Measurements from ENCODE around the gene GRK6. TPM values are rescaled to one million over a fixed set of nuclear protein-coding genes. Genes with fewer than 3 reads are reported as not detected.

Gene GRK6
- total and polyA plus RNA-seq, 2 of the 4 experiments (the other 2 are of a cell fraction), result 25.3 to 30.1 TPM

GRCh38 chr5:177414481-177414880 lies 12.0 kb upstream of the GRK6 start:
- no peaks in the 10 kb centered on the region for H3K36me3 ChIP-seq (ENCODE audit: control insufficient read depth, insufficient read depth, low read length)
- H3K23ac ChIP-seq (ENCODE audit: low read depth, low read length), result no peak overlapping the region
- H2BK20ac ChIP-seq (ENCODE audit: low read depth, low read length), result no peak overlapping the region
- no peak overlapping the region for H3K4me3 ChIP-seq (ENCODE audit: insufficient read depth, low read depth, low read length)
- peaks cover 9% of the 10 kb centered on the region for H3K27me3 ChIP-seq (ENCODE audit: control insufficient read depth, insufficient read depth, low read length)
- POLR2A ChIA-PET (ENCODE audit: unreplicated experiment), result no interaction called here
- BruUV-seq (replicated peaks), result no TSS peak
- H3K4me2 ChIP-seq (ENCODE audit: low read depth, low read length), result no peak overlapping the region
- CTCF ChIA-PET, result interaction anchor here (2.8 kb wide), 1 partner anchor 11 kb away, joined by 15 read pairs; no protein-coding TSS in a partner anchor
- in situ Hi-C loops (cut with MboI; ENCODE audit: low sequenced_read_pairs) (no loop called here), dilution Hi-C loops (cut with HindIII; ENCODE audit: low sequenced_read_pairs, unreplicated experiment) (no loop called here), intact Hi-C loops (cut with micrococcal nuclease) (no loop called here)
- H3K4ac ChIP-seq (ENCODE audit: low read depth, low read length), result no peak overlapping the region
- H2AK5ac ChIP-seq (ENCODE audit: low read depth, low read length), result no peak overlapping the region
- no peak overlapping the region for H3K27ac ChIP-seq (ENCODE audit: insufficient read depth, low read length)
- no peak overlapping the region for H4K5ac ChIP-seq (ENCODE audit: low read depth, low read length)
- no peak overlapping the region for H3K14ac ChIP-seq (replicated peaks; ENCODE audit: low read depth, low read length)
- no peaks in the 10 kb centered on the region for H3K4me1 ChIP-seq (ENCODE audit: control insufficient read depth, insufficient read depth, low read length)
- H2BK120ac ChIP-seq (ENCODE audit: low read depth, low read length), result no peak overlapping the region
- no peak overlapping the region for H3K56ac ChIP-seq (ENCODE audit: extremely low read depth, insufficient read depth, low read length)
- H2BK5ac ChIP-seq (ENCODE audit: low read depth, low read length, poor library complexity, severe bottlenecking), result no peak overlapping the region
- no peaks in the 10 kb centered on the region for H3K9me1 ChIP-seq (ENCODE audit: insufficient read depth, low read length)
- H2BK15ac ChIP-seq (ENCODE audit: low read depth, low read length), result no peak overlapping the region
- ATAC-seq (ENCODE audit: low read depth) (no peak), DNase-seq (no peak)
- H3K9ac ChIP-seq (ENCODE audit: low read depth, low read length), result no peak overlapping the region
- no peak overlapping the region for H2AFZ ChIP-seq (replicated peaks; ENCODE audit: low read length, poor library complexity)
- no peak overlapping the region for H2AK9ac ChIP-seq (replicated peaks; ENCODE audit: low read depth, low read length, poor library complexity)
- TF ChIP-seq CTCF (conservative IDR thresholded peaks at IDR 0.05; ENCODE audit: low read depth, low read length) (no peak), RAD21 (IDR thresholded peaks at IDR 0.05; ENCODE audit: low read length) (no peak), USF2 (IDR thresholded peaks at IDR 0.05; ENCODE audit: low read depth, low read length) (no peak), CHD1 (IDR thresholded peaks at IDR 0.05; ENCODE audit: low read depth, low read length) (no peak), ELK1 (IDR thresholded peaks at IDR 0.05; ENCODE audit: borderline replicate concordance, low read depth, low read length) (no peak), NFE2L2 (IDR thresholded peaks at IDR 0.05; ENCODE audit: low read depth, low read length) (no peak), RFX5 (IDR thresholded peaks at IDR 0.05; ENCODE audit: low read depth, low read length) (no peak), BHLHE40 (IDR thresholded peaks at IDR 0.05; ENCODE audit: low read depth, low read length) (no peak), MXI1 (IDR thresholded peaks at IDR 0.05; ENCODE audit: borderline replicate concordance, low read depth, low read length) (no peak), POLR2A (IDR thresholded peaks at IDR 0.05; ENCODE audit: low read depth, low read length) (no peak)
- no peaks in the 10 kb centered on the region for H4K20me1 ChIP-seq (ENCODE audit: insufficient read depth, low read length)
- H3K9me3 ChIP-seq (ENCODE audit: control insufficient read depth, insufficient read depth, low read length), result no peaks in the 10 kb centered on the region
- no peaks in the 10 kb centered on the region for H3K79me1 ChIP-seq (ENCODE audit: low read depth in 1 of 2, low read length in 2 of 2)
- no peak overlapping the region for H4K8ac ChIP-seq (ENCODE audit: low read depth in 2 of 2, low read length in 2 of 2)
- H3K18ac ChIP-seq (ENCODE audit: low read depth, low read length), result no peak overlapping the region
- no peak overlapping the region for H4K91ac ChIP-seq (ENCODE audit: insufficient read depth, low read depth, low read length)
- WGBS, 2 experiments (ENCODE audit: extremely low coverage in 2 of 2, insufficient read length in 1 of 2), result no CpG with 5 or more reads among the region's 3 CpGs
